ENCODE results near the gene ANGPTL8.

Gene ANGPTL8

GRCh38 chr19:11238781-11239376 is 540 bp upstream of the ANGPTL8 start:
- peaks cover 11% of the 10 kb centered on the region for H3K27me3 Mint-ChIP-seq
- no peak overlapping the region for H3K4me3 Mint-ChIP-seq
- H3K9me3 Mint-ChIP-seq (ENCODE audit: low read depth) = no peaks in the 10 kb centered on the region
- no peak overlapping the region for H3K27ac Mint-ChIP-seq
- H3K36me3 Mint-ChIP-seq = no peaks in the 10 kb centered on the region
- peaks cover 4% of the 10 kb centered on the region for H3K4me1 Mint-ChIP-seq (ENCODE audit: low read depth)

DNA sequence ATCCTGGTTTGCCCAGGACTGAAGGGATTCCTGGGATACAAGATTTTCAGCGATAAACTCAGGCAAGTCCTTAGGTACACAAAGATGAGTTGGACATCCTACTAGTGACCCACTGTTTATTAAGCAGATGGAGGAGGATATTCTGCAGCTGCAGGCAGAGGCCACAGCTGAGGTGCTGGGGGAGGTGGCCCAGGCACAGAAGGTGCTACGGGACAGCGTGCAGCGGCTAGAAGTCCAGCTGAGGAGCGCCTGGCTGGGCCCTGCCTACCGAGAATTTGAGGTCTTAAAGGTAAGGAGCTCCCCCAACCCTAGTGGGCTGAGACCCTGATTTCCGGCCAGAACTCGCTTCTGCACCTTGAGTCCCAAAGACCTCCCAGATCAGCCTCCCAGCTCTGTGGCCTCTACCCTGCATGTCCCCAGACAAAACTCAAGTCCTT is 607 bp downstream of the ANGPTL8 start:
- Mint-ChIP-seq H3K27ac (no peak overlapping the region), H3K27me3 (peaks cover 11% of the 10 kb centered on the region), H3K36me3 (no peaks in the 10 kb centered on the region), H3K9me3 (ENCODE audit: low read depth) (no peaks in the 10 kb centered on the region), H3K4me3 (no peak overlapping the region), H3K4me1 (ENCODE audit: low read depth) (peaks cover 4% of the 10 kb centered on the region)

GRCh38 chr19:11242025-11242424 is 2.6 kb downstream of the ANGPTL8 start:
- no peak overlapping the region for H3K27ac Mint-ChIP-seq
- no peaks in the 10 kb centered on the region for H3K36me3 Mint-ChIP-seq
- H3K4me3 Mint-ChIP-seq = no peak overlapping the region
- H3K4me1 Mint-ChIP-seq (ENCODE audit: low read depth) = peaks cover 4% of the 10 kb centered on the region
- H3K27me3 Mint-ChIP-seq = peaks cover 19% of the 10 kb centered on the region
- no peaks in the 10 kb centered on the region for H3K9me3 Mint-ChIP-seq (ENCODE audit: low read depth)

GRCh38 chr19:11242864-11243797 is 3.7 kb downstream of the ANGPTL8 start:
- Mint-ChIP-seq H3K27me3 (peaks cover 21% of the 10 kb centered on the region), H3K4me1 (ENCODE audit: low read depth) (peaks cover 4% of the 10 kb centered on the region), H3K27ac (no peak overlapping the region), H3K36me3 (no peaks in the 10 kb centered on the region), H3K4me3 (no peak overlapping the region), H3K9me3 (ENCODE audit: low read depth) (no peaks in the 10 kb centered on the region)

- Mint-ChIP-seq H3K4me3 (no peak overlapping the region), H3K36me3 (no peaks in the 10 kb centered on the region), H3K4me1 (ENCODE audit: low read depth) (peaks cover 4% of the 10 kb centered on the region), H3K27ac (no peak overlapping the region), H3K27me3 (peaks cover 21% of the 10 kb centered on the region), H3K9me3 (ENCODE audit: low read depth) (no peaks in the 10 kb centered on the region)
These were observed 4.4 kb downstream of the ANGPTL8 start for GRCh38 chr19:11243798-11244169.

GRCh38 chr19:11244846-11245589 is 5.6 kb downstream of the ANGPTL8 start:
- Mint-ChIP-seq H3K4me3 (no peak overlapping the region), H3K27ac (no peak overlapping the region), H3K9me3 (ENCODE audit: low read depth) (no peaks in the 10 kb centered on the region), H3K4me1 (ENCODE audit: low read depth) (peaks cover 4% of the 10 kb centered on the region), H3K27me3 (peaks cover 21% of the 10 kb centered on the region), H3K36me3 (no peaks in the 10 kb centered on the region)

DNA sequence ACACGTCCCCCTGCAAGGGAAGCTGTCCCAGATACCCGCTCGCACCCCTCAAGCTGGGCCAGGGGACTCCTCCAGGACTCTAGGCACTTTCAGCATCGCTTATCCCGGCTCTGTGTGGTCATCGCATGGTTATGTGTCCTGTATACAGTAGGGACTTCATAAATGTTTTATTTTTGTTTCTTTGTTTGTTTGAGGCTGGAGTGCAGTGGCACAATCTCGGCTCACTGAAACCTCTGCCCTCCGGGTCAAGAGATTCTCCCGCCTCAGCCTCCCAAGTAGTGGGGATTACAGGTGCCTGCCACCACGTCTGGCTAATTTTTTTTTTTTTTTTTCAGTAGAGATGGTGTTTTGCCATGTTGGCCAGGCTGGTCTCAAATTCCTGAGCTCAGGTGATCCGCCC is 7.5 kb downstream of the ANGPTL8 start:
- H3K9me3 Mint-ChIP-seq (ENCODE audit: low read depth) = no peaks in the 10 kb centered on the region
- H3K4me1 Mint-ChIP-seq (ENCODE audit: low read depth) = peaks cover 4% of the 10 kb centered on the region
- peaks cover 15% of the 10 kb centered on the region for H3K27me3 Mint-ChIP-seq
- no peaks in the 10 kb centered on the region for H3K36me3 Mint-ChIP-seq
- H3K27ac Mint-ChIP-seq = peak overlapping the region; percentile 8
- no peak overlapping the region for H3K4me3 Mint-ChIP-seq

GRCh38 chr19:11247391-11247790 is 8.0 kb downstream of the ANGPTL8 start:
- no peaks in the 10 kb centered on the region for H3K9me3 Mint-ChIP-seq (ENCODE audit: low read depth)
- no peak overlapping the region for H3K27ac Mint-ChIP-seq
- H3K36me3 Mint-ChIP-seq = no peaks in the 10 kb centered on the region
- H3K4me1 Mint-ChIP-seq (ENCODE audit: low read depth) = peaks cover 4% of the 10 kb centered on the region
- H3K4me3 Mint-ChIP-seq = no peak overlapping the region
- H3K27me3 Mint-ChIP-seq = peaks cover 14% of the 10 kb centered on the region

DNA sequence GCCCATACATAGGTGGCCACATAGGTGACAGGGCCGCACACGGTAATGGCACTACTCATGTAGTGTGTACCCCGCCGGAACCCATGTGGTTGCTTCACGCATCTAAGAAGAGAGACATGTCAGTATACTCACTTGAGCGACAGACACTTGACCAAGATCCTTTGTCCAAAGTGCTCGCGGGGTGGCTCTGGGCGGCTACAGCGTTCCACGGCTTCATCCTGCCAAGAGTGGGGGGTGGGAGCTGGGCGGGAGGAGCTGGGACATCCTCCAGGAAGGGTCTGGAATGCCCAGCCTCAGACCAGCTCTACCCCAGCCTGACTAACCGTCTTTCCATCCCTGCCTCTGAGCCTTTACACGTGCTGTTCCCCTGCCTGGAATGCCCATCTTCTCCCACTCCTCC is 8.5 kb downstream of the ANGPTL8 start:
- no peaks in the 10 kb centered on the region for H3K9me3 Mint-ChIP-seq (ENCODE audit: low read depth)
- H3K36me3 Mint-ChIP-seq = no peaks in the 10 kb centered on the region
- H3K4me1 Mint-ChIP-seq (ENCODE audit: low read depth) = peaks cover 4% of the 10 kb centered on the region
- H3K27ac Mint-ChIP-seq = no peak overlapping the region
- peaks cover 10% of the 10 kb centered on the region for H3K27me3 Mint-ChIP-seq
- H3K4me3 Mint-ChIP-seq = no peak overlapping the region

DNA sequence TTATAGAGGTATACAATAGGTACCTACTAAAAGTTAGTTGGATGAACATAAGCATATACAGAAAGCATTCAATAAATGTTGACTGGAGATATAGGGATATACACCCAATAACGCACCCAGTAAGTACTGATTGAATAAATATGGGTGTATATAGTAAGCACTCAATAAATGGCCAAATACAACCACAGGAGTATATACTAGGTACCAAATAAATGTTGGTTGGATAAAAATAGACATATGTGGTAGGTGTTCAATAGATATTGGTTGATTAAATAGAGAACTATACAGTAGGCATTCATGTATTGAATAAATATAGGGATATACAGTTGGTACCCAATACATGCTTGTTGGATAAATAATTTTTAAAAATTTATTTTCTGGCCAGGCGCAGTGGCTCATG is 9.4 kb downstream of the ANGPTL8 start:
- H3K36me3 Mint-ChIP-seq = no peaks in the 10 kb centered on the region
- H3K27me3 Mint-ChIP-seq = peaks cover 10% of the 10 kb centered on the region
- H3K4me1 Mint-ChIP-seq (ENCODE audit: low read depth) = peaks cover under 1% of the 10 kb centered on the region
- no peak overlapping the region for H3K4me3 Mint-ChIP-seq
- no peaks in the 10 kb centered on the region for H3K9me3 Mint-ChIP-seq (ENCODE audit: low read depth)
- H3K27ac Mint-ChIP-seq = no peak overlapping the region

GRCh38 chr19:11251217-11251616 is 11.8 kb downstream of the ANGPTL8 start:
- Mint-ChIP-seq H3K27ac (no peak overlapping the region), H3K9me3 (ENCODE audit: low read depth) (no peaks in the 10 kb centered on the region), H3K27me3 (peaks cover 7% of the 10 kb centered on the region), H3K4me1 (ENCODE audit: low read depth) (no peaks in the 10 kb centered on the region), H3K36me3 (no peaks in the 10 kb centered on the region), H3K4me3 (no peak overlapping the region)

DNA sequence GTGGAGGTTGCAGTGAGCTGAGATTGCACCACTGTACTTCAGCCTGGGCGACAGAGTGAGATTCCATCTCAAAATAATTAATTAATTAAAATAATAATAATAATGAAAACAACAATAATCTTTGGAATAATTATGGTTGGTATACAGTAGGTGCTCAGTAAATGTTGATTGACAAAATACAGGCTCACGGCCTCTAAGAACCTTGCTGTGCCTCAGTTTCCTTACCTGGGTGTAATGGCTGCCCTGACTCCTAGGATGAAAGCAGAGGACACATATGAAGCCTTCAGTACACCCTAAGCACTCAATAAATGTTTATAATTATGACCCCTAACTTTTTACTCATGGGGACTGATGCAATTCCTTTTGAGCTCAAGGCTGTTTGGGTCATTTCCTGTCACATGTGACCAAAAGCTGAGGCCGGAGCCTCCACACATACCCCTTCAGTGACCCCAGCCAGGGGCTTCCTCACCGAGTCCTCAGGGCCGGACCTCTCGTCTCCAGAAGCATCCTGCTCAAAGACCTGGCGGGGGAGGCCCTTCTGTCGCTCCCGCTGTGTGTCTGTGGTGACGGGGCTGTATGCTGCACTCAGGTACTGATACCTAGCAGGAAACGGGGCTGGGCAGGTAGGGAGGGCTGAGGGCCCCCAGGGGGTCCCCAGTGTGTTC is 12.4 kb downstream of the ANGPTL8 start:
- no peak overlapping the region for H3K27ac Mint-ChIP-seq
- no peaks in the 10 kb centered on the region for H3K9me3 Mint-ChIP-seq (ENCODE audit: low read depth)
- peaks cover 3% of the 10 kb centered on the region for H3K27me3 Mint-ChIP-seq
- H3K4me3 Mint-ChIP-seq = no peak overlapping the region
- H3K36me3 Mint-ChIP-seq = no peaks in the 10 kb centered on the region
- H3K4me1 Mint-ChIP-seq (ENCODE audit: low read depth) = no peaks in the 10 kb centered on the region

DNA sequence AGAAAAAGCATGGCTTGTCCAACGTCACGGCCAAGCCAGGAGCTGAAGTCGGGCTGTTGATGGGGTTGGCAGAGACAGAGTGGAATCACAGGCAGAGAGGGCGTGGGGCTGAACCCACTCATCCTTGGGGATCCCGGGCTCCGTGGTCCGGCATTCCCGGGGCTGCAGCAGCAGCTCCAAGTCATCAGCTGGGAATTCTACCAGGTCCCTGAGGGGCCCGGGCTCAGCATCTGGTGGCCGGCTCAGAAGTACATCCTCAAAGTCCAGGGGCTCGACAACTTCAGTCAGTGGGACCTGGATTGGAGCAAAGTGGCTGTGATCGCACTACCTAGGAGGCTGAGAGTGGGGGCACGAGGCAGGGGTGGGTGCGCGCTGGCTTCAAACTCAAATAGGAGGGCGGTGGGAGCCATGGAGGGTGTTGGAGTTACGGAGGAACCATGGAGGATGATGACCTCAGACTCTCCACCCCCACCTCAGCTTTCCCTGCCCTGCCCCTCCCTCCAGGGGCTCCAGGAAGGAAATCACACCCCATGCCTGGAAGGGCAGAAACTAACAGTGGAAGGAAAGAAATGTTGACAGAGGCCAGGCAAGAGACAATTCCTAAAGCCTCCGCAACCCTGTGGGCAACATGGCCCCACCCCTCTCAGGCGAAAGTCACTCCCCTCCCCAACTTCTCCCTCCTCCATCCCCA is 13.4 kb downstream of the ANGPTL8 start:
- Mint-ChIP-seq H3K27ac (no peak overlapping the region), H3K27me3 (peaks cover under 1% of the 10 kb centered on the region), H3K9me3 (ENCODE audit: low read depth) (no peaks in the 10 kb centered on the region), H3K4me3 (no peak overlapping the region), H3K36me3 (no peaks in the 10 kb centered on the region), H3K4me1 (ENCODE audit: low read depth) (no peaks in the 10 kb centered on the region)

GRCh38 chr19:11254666-11255065 is 15.2 kb downstream of the ANGPTL8 start:
- Mint-ChIP-seq H3K9me3 (ENCODE audit: low read depth) (no peaks in the 10 kb centered on the region), H3K36me3 (no peaks in the 10 kb centered on the region), H3K4me1 (ENCODE audit: low read depth) (no peaks in the 10 kb centered on the region), H3K27ac (no peak overlapping the region), H3K4me3 (no peak overlapping the region), H3K27me3 (peaks cover 3% of the 10 kb centered on the region)
